ENCODE measurements around the gene HAUS7.

HAUS7 gene

DNA sequence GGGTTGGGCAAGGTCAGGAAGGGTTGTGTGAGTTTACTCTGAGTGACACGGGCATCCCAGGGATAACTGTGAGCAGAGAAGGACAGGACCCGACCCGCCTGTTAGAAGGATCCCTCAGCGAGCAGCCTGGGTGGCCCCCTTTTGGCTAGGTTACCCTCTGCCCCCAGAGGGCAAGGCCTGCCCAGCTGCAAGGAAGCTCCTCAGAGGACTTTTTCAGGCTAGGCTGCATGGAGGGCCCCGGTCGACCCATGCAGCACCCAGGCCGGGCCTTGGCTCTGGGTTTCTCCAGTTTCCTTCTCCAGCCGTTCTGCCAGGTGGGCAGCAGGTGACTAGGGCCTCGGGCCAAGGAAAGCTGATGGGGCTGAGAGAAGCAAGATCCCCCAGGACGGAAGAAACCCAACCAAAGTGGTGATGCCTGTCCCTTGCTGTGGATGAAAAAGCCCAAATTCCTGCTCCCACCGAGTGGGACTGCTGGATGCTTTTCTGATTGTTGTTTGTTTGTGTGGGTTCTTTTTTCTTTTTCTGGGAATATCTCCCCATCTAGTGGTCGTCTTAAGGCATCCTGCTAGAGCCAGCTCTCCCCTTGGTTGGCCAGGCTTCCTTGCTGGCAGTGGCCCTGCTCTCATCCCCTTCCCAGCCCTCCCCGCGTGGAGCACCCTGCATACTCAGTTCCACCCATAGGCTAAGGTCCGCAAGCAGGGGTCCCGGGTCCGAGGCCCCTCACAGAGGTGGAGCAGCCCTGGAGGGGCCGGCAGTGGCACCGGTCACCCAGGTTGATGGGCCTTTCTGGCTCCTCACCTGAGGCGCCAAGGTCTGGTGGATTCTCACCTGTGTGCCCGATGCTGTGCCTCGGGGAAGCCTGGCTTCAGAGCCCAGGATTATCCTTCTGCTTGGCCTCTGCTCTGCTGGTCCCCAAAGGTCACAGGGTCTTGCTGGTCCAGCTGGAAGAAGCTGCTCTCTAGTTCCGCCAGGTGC is 57.3 kb downstream of the HAUS7 start:
- in situ Hi-C loops (cut with MboI; ENCODE audit: low sequenced_read_pairs, unreplicated experiment) = no loop called here
- TF ChIP-seq, protein P1, sequence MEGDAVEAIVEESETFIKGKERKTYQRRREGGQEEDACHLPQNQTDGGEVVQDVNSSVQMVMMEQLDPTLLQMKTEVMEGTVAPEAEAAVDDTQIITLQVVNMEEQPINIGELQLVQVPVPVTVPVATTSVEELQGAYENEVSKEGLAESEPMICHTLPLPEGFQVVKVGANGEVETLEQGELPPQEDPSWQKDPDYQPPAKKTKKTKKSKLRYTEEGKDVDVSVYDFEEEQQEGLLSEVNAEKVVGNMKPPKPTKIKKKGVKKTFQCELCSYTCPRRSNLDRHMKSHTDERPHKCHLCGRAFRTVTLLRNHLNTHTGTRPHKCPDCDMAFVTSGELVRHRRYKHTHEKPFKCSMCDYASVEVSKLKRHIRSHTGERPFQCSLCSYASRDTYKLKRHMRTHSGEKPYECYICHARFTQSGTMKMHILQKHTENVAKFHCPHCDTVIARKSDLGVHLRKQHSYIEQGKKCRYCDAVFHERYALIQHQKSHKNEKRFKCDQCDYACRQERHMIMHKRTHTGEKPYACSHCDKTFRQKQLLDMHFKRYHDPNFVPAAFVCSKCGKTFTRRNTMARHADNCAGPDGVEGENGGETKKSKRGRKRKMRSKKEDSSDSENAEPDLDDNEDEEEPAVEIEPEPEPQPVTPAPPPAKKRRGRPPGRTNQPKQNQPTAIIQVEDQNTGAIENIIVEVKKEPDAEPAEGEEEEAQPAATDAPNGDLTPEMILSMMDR (IDR thresholded peaks at IDR 0.05; ENCODE audit: borderline replicate concordance, control extremely low read depth, extremely low read depth, insufficient read depth, missing control alignments) = no peak
- DNase-seq (ENCODE audit: low spot score) = no peak

DNA sequence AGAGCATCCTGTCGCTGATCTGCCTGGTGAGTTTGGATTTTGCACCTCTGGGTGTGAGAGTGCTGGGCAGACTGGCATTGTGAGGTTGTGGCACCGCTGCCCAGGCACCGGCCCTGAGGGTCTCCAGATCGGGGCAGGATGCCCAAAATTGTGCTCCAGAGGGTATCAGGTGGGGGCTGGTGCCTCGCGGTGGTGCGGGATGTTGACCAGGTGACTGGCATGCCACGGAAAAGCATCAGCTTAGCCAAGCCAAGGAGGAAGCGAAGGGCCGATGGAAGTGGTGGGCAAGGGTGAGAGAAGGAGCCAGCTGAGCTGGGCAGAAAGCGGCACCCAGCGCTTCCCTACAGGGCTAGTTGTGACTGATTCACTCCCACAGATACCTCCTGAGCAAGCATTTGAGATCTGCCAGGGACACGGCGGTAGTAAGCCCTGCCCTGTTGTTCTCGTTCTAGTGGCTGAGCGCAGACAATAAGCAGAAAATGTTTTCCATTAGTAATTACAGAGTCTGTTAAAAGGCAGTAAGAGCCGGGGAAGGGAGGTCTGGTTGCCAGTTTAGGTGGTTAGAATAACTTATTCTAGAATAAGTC is 58.3 kb downstream of the HAUS7 start:
- in situ Hi-C loops (cut with MboI; ENCODE audit: low sequenced_read_pairs, unreplicated experiment) = no loop called here
- no peak for DNase-seq (ENCODE audit: low spot score)
- TF ChIP-seq, protein P1 (IDR thresholded peaks at IDR 0.05; ENCODE audit: borderline replicate concordance, control extremely low read depth, extremely low read depth, insufficient read depth, missing control alignments) = no peak

DNA sequence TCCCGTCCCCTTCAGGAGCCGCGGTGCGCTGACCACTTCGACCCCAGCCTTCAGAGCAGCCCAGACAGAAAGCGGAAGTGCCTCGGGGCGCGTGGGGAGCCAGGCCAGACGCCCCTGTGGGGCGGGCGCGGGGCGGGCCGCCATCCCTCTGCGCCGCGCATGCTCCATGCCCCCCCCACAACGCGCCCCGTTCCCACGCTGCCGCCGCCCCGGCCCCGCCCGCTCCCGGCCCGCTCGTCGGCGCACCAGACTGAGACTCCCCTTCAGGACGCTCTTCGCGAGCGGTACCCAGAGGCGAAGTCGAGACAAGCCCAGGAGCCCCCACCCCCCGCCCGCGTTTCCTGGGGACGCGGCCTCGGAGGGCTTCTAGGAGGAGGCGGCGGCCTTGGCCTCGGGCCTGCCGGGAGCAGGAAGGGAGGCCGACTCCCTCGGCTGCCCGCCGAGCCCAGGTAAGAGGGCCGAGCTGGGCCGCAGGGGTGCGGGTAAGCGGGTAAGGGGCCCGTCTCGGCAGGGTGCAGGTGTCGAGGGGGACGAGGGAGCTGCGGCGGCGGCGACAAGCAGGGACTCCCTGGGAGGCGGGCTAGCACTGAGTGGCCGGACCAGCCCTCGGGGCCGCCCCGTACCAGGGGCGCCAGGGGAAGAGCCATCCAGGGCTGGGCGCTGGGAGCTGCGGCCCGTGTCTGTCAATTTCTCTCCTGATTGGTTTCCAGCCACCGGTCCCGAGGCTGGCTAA is 59.0 kb downstream of the HAUS7 start, which contains the start of gene ZFP92:
TSS of gene ZFP92 (plus strand) at position 218 of the 733 bp plus-strand sequence. CDS start 6,851 bp downstream, outside the sequence.
- TF ChIP-seq, protein P1 (IDR thresholded peaks at IDR 0.05; ENCODE audit: borderline replicate concordance, control extremely low read depth, extremely low read depth, insufficient read depth, missing control alignments) = no peak
- in situ Hi-C loops (cut with MboI; ENCODE audit: low sequenced_read_pairs, unreplicated experiment) = no loop called here
- peak; percentile 82 for DNase-seq (ENCODE audit: low spot score)

DNA sequence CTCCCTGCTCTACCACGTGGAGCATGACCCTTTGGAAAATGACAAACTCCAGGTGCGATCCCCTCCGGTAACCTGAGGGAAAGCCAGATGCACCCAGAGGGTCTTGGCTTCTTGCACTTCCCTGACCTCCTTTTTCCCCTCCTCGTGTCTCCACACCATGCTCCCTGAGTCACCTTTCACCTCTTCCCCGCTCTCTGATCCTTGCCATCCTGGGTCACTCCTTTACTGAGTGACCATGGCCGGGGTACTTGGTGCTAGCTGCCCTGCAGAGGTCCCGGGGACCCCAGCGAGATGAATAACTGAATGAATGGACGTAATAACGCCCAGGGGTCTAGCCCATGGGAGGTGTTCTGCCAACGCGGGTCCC is 59.5 kb downstream of the HAUS7 start:
- no peak for DNase-seq (ENCODE audit: low spot score)
- TF ChIP-seq, protein P1 (IDR thresholded peaks at IDR 0.05; ENCODE audit: borderline replicate concordance, control extremely low read depth, extremely low read depth, insufficient read depth, missing control alignments) = no peak
- in situ Hi-C loops (cut with MboI; ENCODE audit: low sequenced_read_pairs, unreplicated experiment) = no loop called here

DNA sequence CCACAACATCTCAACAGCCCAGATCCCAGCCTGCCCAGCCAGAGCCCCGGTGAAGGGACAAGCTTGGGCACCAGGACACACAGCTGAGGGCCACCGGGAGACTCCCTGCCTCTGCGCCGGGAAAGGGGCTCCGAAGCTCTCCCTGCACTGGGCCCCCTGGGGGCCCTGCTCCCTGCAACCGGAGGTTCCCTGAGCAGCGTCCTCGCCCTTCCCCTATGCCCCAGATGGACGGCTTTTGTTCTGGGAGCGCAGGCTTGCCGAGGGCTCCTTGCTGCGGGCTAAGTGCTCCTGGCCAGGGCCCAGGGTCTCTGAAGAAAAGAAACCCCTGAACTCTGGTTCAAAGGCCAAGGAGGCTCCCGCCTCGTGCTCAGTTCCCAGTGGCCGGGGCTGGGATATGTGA is 60.0 kb downstream of the HAUS7 start:
- in situ Hi-C loops (cut with MboI; ENCODE audit: low sequenced_read_pairs, unreplicated experiment) = no loop called here
- TF ChIP-seq, protein P1 (IDR thresholded peaks at IDR 0.05; ENCODE audit: borderline replicate concordance, control extremely low read depth, extremely low read depth, insufficient read depth, missing control alignments) = no peak
- no peak for DNase-seq (ENCODE audit: low spot score)

DNA sequence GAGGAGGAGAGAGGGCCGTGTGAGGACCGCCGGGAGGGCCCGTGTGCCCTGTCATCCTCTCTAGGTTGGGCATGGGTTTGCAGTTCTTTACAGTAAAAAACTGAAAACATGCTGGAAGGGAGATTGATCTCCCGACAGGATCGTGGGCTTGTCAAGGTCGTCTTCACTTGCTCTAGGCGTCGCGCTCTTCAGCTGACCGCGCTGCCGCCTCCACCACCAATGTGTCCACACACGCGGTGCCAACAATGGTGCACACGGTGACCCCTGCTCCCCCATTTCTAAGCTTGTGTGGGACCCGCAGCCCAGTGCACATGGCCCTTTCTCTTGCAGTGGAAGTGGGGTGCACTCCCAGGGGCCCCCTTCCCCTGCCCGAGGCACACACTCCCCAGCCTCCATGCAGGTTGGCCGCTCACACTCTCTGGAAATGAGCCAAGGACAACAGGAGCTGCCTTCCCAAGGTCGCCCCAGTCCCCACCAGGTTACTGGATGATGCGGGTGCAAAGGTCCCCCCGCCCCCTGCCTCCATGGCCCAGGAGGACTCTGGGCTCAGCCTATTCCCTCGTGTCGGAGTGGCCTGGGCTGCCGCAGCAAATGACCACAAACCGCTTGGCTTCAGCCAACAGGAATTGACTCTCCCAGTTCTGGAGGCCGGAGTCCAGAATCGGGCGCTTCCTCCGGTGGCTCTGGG is 60.8 kb downstream of the HAUS7 start:
- DNase-seq (ENCODE audit: low spot score) = no peak
- TF ChIP-seq, protein P1 (IDR thresholded peaks at IDR 0.05; ENCODE audit: borderline replicate concordance, control extremely low read depth, extremely low read depth, insufficient read depth, missing control alignments) = no peak
- in situ Hi-C loops (cut with MboI; ENCODE audit: low sequenced_read_pairs, unreplicated experiment) = no loop called here

All from GM13976 (cell line).